GM18861 (cell line): ENCODE measurements around the gene GON7.
"Not testable (repeated sequence)": the region's sequence is repeated elsewhere in the genome, so short reads cannot be mapped to it uniquely, and the experiment has no call there.

ENCODE experiments used
- ATAC-seq: cut with Tn5 transposase; IDR thresholded peaks from one replicate; pipeline ENCODE4 v1.9.1; 2021; ENCODE audit not compliant: unreplicated experiment

GON7 gene

GRCh38 chr14:93159625-93160352 lies 47.1 kb downstream of the GON7 start:
- not testable (repeated sequence) for ATAC-seq

DNA sequence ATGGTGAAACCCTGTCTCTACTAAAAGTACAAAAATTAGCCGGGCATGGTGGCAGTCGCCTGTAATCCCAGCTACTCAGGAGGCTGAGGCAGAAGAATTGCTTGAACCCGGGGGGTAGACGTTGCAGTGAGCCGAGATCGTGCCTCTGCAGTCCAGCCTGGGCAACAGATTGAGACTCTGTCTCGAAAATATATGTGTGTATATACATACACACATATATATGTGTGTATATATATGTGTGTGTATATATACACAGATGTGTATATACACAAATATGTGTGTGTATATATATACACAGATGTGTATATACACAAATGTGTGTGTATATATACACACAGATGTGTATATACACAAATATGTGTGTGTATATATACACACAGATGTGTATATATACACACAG lies 48.5 kb downstream of the GON7 start:
- ATAC-seq = not testable (repeated sequence)

DNA sequence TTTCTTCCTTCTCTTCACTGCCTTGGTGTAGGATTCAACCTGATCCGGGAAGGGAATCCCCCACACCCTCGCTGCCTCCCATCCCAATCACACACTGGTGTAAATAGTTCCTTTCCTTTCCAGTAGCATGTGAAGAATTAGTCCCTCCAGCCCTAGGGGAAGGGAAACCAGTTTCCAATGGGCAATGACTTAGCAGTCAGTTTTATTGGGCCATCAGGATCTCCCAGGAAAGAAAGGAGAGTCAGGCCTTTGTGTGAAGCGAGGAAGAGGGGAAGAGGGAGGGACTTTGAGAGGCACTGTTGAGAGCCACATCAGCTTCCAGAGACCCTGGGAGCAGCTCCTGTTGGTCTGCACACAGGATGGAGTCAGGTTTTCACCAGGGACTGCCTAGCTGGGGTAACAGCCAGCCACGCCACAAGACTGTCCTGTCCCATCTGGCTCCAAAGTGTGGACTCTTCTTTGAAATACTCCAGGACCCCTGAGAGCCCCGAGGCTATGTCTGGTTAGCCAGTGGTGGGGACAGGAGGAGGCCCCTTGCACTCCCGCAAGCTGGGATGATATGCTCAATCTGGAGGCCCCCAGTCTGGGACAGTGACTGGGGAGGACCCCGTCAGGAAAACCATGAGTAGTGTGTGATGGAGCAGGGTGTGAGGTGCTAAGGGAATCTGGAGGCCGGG lies 50.0 kb downstream of the GON7 start:
- no peak for ATAC-seq

DNA sequence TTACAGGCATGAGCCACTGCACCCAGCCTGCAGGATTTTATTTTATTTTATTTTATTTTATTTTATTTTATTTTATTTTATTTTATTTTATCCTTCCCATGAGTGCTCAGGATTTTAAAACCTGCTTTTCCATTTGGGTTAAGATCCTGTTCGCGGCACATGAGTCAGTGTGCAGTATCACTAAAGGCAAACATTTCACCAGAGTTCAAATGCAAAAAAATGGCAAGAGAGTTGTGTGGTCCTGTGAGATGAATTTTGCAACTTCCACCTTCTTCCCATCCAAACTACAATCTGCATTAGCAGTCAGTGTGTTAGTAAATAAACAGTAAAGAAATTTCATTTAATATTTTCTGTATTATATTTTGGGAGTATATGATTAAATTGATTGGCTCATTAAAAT lies 51.2 kb downstream of the GON7 start:
- no peak for ATAC-seq

- no peak for ATAC-seq
These were observed 53.7 kb downstream of the GON7 start for GRCh38 chr14:93153121-93153520.
